Smooth muscle cell (in vitro differentiated cells): ENCODE results near the gene AP3S1. TPM values are rescaled to one million over a fixed set of nuclear protein-coding genes. Genes with fewer than 3 reads are reported as not detected.
A peak's percentile ranks its signal among the peaks of the same experiment; 100 is the strongest.
"Not testable (repeated sequence)": the region's sequence is repeated elsewhere in the genome, so short reads cannot be mapped to it uniquely, and the experiment has no call there.

Experiments
- DNase-seq: peaks from one replicate; lab custom pipeline; 2025; ENCODE audit not compliant: unreplicated experiment; lab: John Stamatoyannopoulos, UW
- H2AFZ ChIP-seq: fragments of 200-600 bp; sonication (generic); 2 replicates; pipeline ENCODE4 v1.6.0; 2016; ENCODE audit warnings: antibody characterized with exemption, low read depth, mild to moderate bottlenecking
- H3F3A ChIP-seq: fragments of 200-600 bp; sonication (generic); 2 replicates; pipeline ENCODE4 v1.6.0; 2017; ENCODE audit warnings: antibody characterized with exemption, low read depth
- H3K27ac ChIP-seq: fragments of 200-600 bp; sonication (generic); 2 replicates; pipeline ENCODE4 v1.5.1; 2016; ENCODE audit warnings: low read depth, mild to moderate bottlenecking
- H3K27me3 ChIP-seq: fragments of 200-600 bp; sonication (generic); 2 replicates; pipeline ENCODE4 v1.6.1; 2016; ENCODE audit warnings: low read depth, mild to moderate bottlenecking
- H3K36me3 ChIP-seq: fragments of 200-600 bp; sonication (generic); 2 replicates; pipeline ENCODE4 v1.5.1; 2016; ENCODE audit warnings: low read depth
- H3K4me1 ChIP-seq: fragments of 200-600 bp; sonication (generic); 2 replicates; pipeline ENCODE4 v1.5.1; 2016; ENCODE audit warnings: low read depth
- H3K4me2 ChIP-seq: fragments of 200-600 bp; sonication (generic); 2 replicates; pipeline ENCODE4 v1.6.0; 2016; ENCODE audit warnings: mild to moderate bottlenecking
- H3K4me3 ChIP-seq: fragments of 200-600 bp; sonication (generic); 2 replicates; pipeline ENCODE4 v1.5.1; 2016; ENCODE audit warnings: mild to moderate bottlenecking
- H3K79me2 ChIP-seq: fragments of 200-600 bp; sonication (generic); 2 replicates; pipeline ENCODE4 v1.6.0; 2016; ENCODE audit warnings: low read depth, mild to moderate bottlenecking
- H3K9ac ChIP-seq: fragments of 200-600 bp; sonication (generic); 2 replicates; pipeline ENCODE4 v1.6.0; 2016; ENCODE audit warnings: low read depth
- H3K9me3 ChIP-seq: fragments of 200-600 bp; sonication (generic); replicated peaks from 2 replicates; pipeline ENCODE4 v1.5.1; 2016; ENCODE audit warnings: low read depth
- H4K20me1 ChIP-seq: fragments of 200-600 bp; sonication (generic); 2 replicates; pipeline ENCODE4 v1.6.0; 2016; ENCODE audit warnings: low read depth
- WGBS: methylation state at CpG from one replicate; pipeline ENCODE4 v1.1.7; 2016; ENCODE audit warnings: low lambda C conversion rate; 5-methylcytosine and 5-hydroxymethylcytosine counted together
- polyA plus RNA-seq: library from polyadenylated mRNA; unstranded; fragments of >200 nt; fragmentation: Nextera tagmentation; extraction: Ambion mirVana; gene quantifications from 2 replicates; pipeline ENCODE4 v1.2.1, GENCODE V29; 2016
- total RNA-seq: library from RNA; depleted of rRNA; stranded (reverse); fragments of >200 nt; gene quantifications from 2 replicates; pipeline ENCODE4 v1.2.3, GENCODE V29; 2014
- TF ChIP-seq, protein P1 (sequence below): fragments of 200-600 bp; sonication (generic); IDR thresholded peaks from 2 replicates; pipeline ENCODE4 v1.5.1; 2017; ENCODE audit warnings: borderline replicate concordance, mild to moderate bottlenecking, antibody characterized with exemption; ENCODE audit not compliant: insufficient read depth, poor library complexity, severe bottlenecking

The AP3S1 gene
- total and polyA plus RNA-seq, 2 experiments from 2014 or later: 130 to 191 TPM

DNA sequence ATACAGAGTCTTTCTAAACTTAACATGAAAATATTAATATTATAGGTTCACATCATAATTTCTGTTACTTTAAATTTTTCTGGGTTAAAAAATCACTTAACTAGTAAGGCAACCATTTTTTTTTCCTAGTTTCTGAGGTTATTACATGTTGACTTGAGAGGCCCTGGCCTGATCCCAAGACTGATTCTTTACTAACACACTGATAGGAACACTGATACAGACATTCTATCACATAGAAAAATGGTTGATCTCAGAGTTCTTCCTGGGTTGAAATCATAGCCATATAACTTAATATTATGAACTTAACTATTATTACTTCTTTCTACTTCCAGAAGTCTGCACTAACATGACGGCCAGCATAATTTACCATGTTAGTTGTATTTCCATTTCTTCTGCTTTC lies 43.0 kb downstream of the AP3S1 start:
- no peaks in the 10 kb centered on the region for H3K36me3 ChIP-seq
- 98% methylated on average over 1 of the region's 1 CpG for WGBS
- no peaks in the 10 kb centered on the region for H3K4me1 ChIP-seq
- H3K27me3 ChIP-seq: no peaks in the 10 kb centered on the region
- peaks cover 15% of the 10 kb centered on the region for H3K79me2 ChIP-seq
- no peaks in the 10 kb centered on the region for H3K9me3 ChIP-seq
- H3K4me3 ChIP-seq: no peak overlapping the region
- H3F3A ChIP-seq: no peaks in the 10 kb centered on the region
- TF ChIP-seq, protein P1, sequence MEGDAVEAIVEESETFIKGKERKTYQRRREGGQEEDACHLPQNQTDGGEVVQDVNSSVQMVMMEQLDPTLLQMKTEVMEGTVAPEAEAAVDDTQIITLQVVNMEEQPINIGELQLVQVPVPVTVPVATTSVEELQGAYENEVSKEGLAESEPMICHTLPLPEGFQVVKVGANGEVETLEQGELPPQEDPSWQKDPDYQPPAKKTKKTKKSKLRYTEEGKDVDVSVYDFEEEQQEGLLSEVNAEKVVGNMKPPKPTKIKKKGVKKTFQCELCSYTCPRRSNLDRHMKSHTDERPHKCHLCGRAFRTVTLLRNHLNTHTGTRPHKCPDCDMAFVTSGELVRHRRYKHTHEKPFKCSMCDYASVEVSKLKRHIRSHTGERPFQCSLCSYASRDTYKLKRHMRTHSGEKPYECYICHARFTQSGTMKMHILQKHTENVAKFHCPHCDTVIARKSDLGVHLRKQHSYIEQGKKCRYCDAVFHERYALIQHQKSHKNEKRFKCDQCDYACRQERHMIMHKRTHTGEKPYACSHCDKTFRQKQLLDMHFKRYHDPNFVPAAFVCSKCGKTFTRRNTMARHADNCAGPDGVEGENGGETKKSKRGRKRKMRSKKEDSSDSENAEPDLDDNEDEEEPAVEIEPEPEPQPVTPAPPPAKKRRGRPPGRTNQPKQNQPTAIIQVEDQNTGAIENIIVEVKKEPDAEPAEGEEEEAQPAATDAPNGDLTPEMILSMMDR: no peak
- H3K9ac ChIP-seq: no peak overlapping the region
- peaks cover 53% of the 10 kb centered on the region for H4K20me1 ChIP-seq
- H3K27ac ChIP-seq: no peak overlapping the region
- H2AFZ ChIP-seq: no peak overlapping the region
- H3K4me2 ChIP-seq: no peak overlapping the region
- DNase-seq: no peak

DNA sequence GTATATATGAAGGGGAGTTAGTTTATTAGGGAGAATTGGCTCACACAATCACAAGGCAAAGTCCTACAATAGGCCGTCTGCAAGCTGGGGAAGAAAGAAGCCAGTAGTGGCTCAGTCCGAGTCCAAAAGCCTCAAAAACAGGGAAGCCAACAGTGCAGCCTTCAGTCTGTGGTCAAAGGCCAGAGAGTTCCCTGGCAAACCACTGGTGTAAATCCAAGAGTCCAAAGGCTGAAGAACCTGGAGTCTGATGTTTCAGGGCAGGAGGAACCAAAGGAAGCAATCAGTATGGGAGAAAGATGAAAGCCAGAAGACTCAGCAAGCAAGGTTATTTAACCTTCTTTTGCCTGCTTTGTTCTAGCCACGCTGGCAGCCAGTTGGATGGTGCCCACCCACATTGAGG lies 43.5 kb downstream of the AP3S1 start:
- H3F3A ChIP-seq, H3K27ac ChIP-seq, H2AFZ ChIP-seq, H3K9ac ChIP-seq, H3K27me3 ChIP-seq, H3K4me1 ChIP-seq, H3K36me3 ChIP-seq, DNase-seq, H3K79me2 ChIP-seq, H3K4me3 ChIP-seq, H3K4me2 ChIP-seq, H3K9me3 ChIP-seq: not testable (repeated sequence)
- peaks cover 55% of the 10 kb centered on the region for H4K20me1 ChIP-seq
- WGBS: 80% methylated on average over 3 of the region's 3 CpGs

DNA sequence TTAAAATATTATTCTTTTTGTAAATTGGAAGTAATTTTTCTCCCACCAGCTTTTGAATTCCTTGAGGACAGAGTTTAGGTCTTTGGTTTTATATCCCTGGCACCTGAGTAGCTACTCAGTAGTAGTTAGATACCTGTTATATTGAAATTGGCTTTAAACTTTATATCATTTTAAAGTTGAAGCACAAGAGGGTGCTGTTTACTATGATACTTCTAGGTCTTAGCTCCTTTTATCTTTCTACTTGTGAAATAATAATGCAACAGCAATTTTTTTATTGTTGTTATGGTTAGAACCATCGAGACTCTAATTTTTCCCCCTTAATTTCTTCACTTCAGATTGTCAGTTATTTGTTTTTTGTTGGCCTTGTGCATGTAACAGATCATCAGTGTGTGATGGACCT lies 46.3 kb downstream of the AP3S1 start:
- Histone ChIP-seq H3K4me2 (no peak overlapping the region), H2AFZ (no peak overlapping the region), H3K79me2 (no peaks in the 10 kb centered on the region), H3K4me3 (no peak overlapping the region), H3K9ac (no peak overlapping the region), H3K9me3 (no peaks in the 10 kb centered on the region), H3F3A (no peaks in the 10 kb centered on the region), H4K20me1 (peaks cover 48% of the 10 kb centered on the region), H3K4me1 (no peaks in the 10 kb centered on the region), H3K36me3 (no peaks in the 10 kb centered on the region), H3K27me3 (no peaks in the 10 kb centered on the region), H3K27ac (no peak overlapping the region)
- WGBS: 95% methylated on average over 1 of the region's 1 CpG
- TF ChIP-seq, protein P1: peak; percentile 15
- DNase-seq: no peak

DNA sequence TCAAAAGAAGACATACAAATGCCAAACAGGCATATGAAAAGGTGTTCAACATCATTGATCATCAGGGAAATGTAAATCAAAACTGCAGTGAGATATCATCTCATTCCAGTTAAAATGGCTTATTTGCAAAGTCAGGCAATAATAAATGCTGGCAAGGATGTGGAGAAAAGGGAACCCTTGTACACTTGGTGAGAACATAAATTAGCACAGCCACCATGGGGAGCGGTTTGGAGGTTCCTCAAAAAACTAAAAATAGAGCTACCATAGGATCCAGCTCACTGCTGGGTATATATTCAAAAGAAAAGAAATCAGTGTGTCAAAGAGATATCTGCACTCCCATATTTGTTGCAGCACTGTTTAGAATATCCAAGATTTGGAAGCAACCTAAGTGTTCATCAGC lies 50.3 kb downstream of the AP3S1 start:
- Histone ChIP-seq H3K9ac (no peak overlapping the region), H3K27ac (no peak overlapping the region), H3K4me2 (no peak overlapping the region), H3K79me2 (no peaks in the 10 kb centered on the region), H3F3A (no peaks in the 10 kb centered on the region), H3K4me1 (no peaks in the 10 kb centered on the region), H3K27me3 (no peaks in the 10 kb centered on the region), H2AFZ (no peak overlapping the region), H3K4me3 (no peak overlapping the region), H3K36me3 (no peaks in the 10 kb centered on the region), H4K20me1 (peaks cover 42% of the 10 kb centered on the region), H3K9me3 (no peaks in the 10 kb centered on the region)
- no peak for DNase-seq
- 100% methylated on average over 1 of the region's 1 CpG for WGBS
- TF ChIP-seq, protein P1: no peak
